Retinal pigment epithelial cell (primary cell): ENCODE results near the gene EGFR.
"Not testable (repeated sequence)": the region's sequence is repeated elsewhere in the genome, so short reads cannot be mapped to it uniquely, and the experiment has no call there.

Source experiments
- DNase-seq: peaks from one replicate; pipeline ENCODE4 v3.0.0-alpha.2; 2010; ENCODE audit warnings: low read depth
- H3K4me3 ChIP-seq: 2 replicates; pipeline ENCODE4 v1.5.1; 2011; ENCODE audit warnings: mild to moderate bottlenecking, low read length, control low read depth, moderate library complexity
- CTCF ChIP-seq: conservative IDR thresholded peaks from 2 replicates; pipeline ENCODE4 v1.5.1; 2011; ENCODE audit warnings: low read depth, low read length, control low read depth, inconsistent platforms

The EGFR gene

GRCh38 chr7:55158541-55159382 lies 139.9 kb downstream of the EGFR start:
- no peak overlapping the region for H3K4me3 ChIP-seq
- no peak for TF ChIP-seq CTCF
- peak; percentile 92 for DNase-seq

DNA sequence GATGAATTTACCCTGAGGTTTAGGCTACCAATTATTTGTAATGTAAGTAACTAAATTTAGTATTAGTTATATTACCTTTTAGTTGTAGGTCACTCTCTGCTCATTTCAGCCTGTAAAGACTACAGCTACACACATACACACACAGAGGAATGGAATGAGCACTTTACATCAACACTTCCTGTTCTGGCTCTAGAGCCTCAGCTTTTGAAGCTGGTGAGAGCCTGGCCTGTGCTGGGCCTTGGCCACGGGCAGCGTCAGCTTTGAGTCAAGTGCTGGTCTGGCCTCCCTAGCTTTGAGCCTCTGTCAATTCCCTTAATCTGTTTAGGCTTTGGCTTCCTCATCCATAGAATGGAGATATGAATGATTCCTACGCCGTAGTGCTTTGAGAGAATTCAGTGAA lies 141.7 kb downstream of the EGFR start:
- DNase-seq, result no peak
- TF ChIP-seq CTCF, result no peak

DNA sequence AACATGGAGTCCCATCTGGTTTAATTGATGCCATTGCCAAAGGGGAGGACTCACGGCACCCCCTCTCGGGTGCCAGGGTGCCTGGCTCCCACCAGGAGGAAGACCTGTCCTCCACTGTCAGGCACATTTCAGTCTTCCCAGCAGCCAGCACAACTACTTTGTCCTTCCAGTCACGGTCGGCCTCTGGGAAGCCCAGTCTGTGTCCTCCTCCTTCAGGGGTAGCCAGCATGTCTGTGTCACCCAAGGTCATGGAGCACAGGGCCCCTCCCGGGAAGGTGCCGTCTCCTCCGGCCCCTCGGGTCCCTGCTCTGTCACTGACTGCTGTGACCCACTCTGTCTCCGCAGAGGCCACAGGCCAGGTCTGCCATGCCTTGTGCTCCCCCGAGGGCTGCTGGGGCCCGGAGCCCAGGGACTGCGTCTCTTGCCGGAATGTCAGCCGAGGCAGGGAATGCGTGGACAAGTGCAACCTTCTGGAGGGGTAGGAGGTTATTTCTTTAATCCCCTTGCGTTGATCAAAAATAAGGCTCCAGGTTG lies 142.4 kb downstream of the EGFR start:
- TF ChIP-seq CTCF, result no peak
- H3K4me3 ChIP-seq, result no peak overlapping the region
- no peak for DNase-seq

More for the DNA sequence above, 141.7 kb downstream of the EGFR start:
- no peak overlapping the region for H3K4me3 ChIP-seq

DNA sequence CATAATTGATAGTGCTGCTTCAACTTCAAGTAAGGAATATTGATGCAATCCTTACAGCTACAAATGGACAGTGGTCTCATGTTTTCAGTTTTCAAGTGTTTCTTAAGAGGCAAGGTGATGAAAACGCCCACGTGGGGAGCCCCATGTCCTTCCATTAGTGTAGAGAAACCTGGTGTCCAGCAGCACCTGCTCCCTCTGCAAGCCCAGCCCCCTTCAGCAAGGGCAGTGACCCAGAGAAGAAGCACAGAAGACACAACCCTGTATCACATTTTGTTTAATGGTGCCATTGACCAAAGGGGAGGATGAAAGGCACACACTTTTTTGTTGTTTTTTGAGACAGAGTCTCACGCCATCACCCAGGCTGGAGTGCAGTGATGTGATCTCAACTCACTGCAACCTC lies 143.7 kb downstream of the EGFR start:
- no peak for DNase-seq
- TF ChIP-seq CTCF, result no peak

GRCh38 chr7:55163733-55164132 lies 144.9 kb downstream of the EGFR start:
- no peak for DNase-seq
- TF ChIP-seq CTCF, result no peak
- no peak overlapping the region for H3K4me3 ChIP-seq

More for the DNA sequence above, 143.7 kb downstream of the EGFR start:
- H3K4me3 ChIP-seq, result no peak overlapping the region

DNA sequence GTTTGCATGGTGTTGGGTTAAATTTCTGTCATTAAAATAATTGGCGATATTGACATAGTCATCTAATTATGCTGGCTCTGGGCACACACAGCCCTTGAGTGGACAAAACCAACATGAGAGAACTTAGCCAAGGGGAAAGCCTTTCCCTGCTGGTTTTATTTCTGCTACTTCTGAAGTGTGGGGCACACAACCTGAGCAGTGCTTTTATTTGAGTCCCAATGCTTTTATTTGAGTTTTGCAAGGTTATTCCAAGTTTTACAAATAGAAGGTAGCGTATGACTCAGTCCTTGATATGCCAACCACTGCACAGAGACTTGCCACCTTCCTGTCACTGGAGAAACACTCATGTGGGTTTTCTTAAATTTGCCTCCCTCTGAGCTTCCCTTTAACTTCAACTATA lies 145.7 kb downstream of the EGFR start:
- H3K4me3 ChIP-seq, result no peak overlapping the region
- no peak for TF ChIP-seq CTCF
- no peak for DNase-seq

DNA sequence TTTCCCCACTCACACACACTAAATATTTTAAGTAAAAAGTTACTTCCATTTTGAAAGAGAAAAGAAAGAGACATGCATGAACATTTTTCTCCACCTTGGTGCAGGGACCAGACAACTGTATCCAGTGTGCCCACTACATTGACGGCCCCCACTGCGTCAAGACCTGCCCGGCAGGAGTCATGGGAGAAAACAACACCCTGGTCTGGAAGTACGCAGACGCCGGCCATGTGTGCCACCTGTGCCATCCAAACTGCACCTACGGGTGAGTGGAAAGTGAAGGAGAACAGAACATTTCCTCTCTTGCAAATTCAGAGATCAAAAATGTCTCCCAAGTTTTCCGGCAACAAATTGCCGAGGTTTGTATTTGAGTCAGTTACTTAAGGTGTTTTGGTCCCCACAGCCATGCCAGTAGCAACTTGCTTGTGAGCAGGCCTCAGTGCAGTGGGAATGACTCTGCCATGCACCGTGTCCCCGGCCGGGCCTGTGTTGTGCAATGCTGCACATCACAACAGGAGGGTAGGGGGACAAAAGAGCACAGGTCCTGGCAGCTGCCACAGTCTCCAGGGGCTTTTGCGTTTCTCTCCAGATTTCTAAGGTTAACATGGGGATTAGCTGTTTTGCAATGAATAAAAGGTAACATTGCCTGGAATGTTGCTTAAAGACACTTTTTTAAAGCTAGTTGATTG lies 146.5 kb downstream of the EGFR start:
- no peak for DNase-seq
- TF ChIP-seq CTCF, result no peak
- H3K4me3 ChIP-seq, result no peak overlapping the region

GRCh38 chr7:55167296-55167695 lies 148.5 kb downstream of the EGFR start:
- DNase-seq, H3K4me3 ChIP-seq: not testable (repeated sequence)
